GM13977 (cell line): Measurements from ENCODE around the gene ZDHHC12.
A peak's percentile ranks its signal among the peaks of the same experiment; 100 is the strongest.

Experiments used
- DNase-seq: peaks from one replicate; pipeline ENCODE4 v3.0.0; 2012; ENCODE audit warnings: low spot score
- in situ Hi-C: fragments of 300-500 bp; cut with MboI; formaldehyde crosslinking; loops from one replicate; pipeline ENCODE4 v1.12.0; 2022; ENCODE audit warnings: low sequenced_read_pairs, low pct_unique_long_range_greater_than_20kb, mixed read lengths, inconsistent platforms; ENCODE audit not compliant: unreplicated experiment
- TF ChIP-seq, protein P1 (sequence below): IDR thresholded peaks from 2 replicates; pipeline ENCODE4 v1.5.1; 2012; ENCODE audit warnings: mild to moderate bottlenecking, control low read depth; ENCODE audit not compliant: insufficient read depth; ENCODE audit errors: extremely low read depth, missing control alignments

The ZDHHC12 gene

GRCh38 chr9:128723866-128724743 lies at the start of gene ZDHHC12:
Gene ZDHHC12, minus strand, starts transcription at chr9:128724127. Its CDS starts 34 bp downstream, at chr9:128724093.
- peak; percentile 100 for DNase-seq
- TF ChIP-seq, protein P1, sequence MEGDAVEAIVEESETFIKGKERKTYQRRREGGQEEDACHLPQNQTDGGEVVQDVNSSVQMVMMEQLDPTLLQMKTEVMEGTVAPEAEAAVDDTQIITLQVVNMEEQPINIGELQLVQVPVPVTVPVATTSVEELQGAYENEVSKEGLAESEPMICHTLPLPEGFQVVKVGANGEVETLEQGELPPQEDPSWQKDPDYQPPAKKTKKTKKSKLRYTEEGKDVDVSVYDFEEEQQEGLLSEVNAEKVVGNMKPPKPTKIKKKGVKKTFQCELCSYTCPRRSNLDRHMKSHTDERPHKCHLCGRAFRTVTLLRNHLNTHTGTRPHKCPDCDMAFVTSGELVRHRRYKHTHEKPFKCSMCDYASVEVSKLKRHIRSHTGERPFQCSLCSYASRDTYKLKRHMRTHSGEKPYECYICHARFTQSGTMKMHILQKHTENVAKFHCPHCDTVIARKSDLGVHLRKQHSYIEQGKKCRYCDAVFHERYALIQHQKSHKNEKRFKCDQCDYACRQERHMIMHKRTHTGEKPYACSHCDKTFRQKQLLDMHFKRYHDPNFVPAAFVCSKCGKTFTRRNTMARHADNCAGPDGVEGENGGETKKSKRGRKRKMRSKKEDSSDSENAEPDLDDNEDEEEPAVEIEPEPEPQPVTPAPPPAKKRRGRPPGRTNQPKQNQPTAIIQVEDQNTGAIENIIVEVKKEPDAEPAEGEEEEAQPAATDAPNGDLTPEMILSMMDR, result no peak
- in situ Hi-C loops, result no loop called here

GRCh38 chr9:128773049-128773448 lies 49.1 kb upstream of the ZDHHC12 start:
- TF ChIP-seq, protein P1, result no peak
- in situ Hi-C loops, result no loop called here
- no peak for DNase-seq

GRCh38 chr9:128771745-128772519 lies 48.0 kb upstream of the ZDHHC12 start, which contains the start of gene ZER1:
Gene ZER1, minus strand, starts transcription at chr9:128771927. Its CDS starts 16,362 bp downstream, at chr9:128755565.
- in situ Hi-C loops, result no loop called here
- DNase-seq, result peak; percentile 99
- TF ChIP-seq, protein P1, result no peak

GRCh38 chr9:128771094-128771721 lies 47.3 kb upstream of the ZDHHC12 start:
- in situ Hi-C loops, result no loop called here
- TF ChIP-seq, protein P1, result no peak
- DNase-seq, result peak; percentile 52

- TF ChIP-seq, protein P1, result no peak
- in situ Hi-C loops, result no loop called here
- DNase-seq, result no peak
Measured at GRCh38 chr9:128770286-128771030, 46.5 kb upstream of the ZDHHC12 start.
